ENCODE measurements around the gene ADAM10. TPM values are rescaled to one million over a fixed set of nuclear protein-coding genes. Genes with fewer than 3 reads are reported as not detected.

The ADAM10 gene
- total and polyA plus RNA-seq, 2 donors (not counting 1 experiment from before 2014, with no cell fraction given), result 18.8 to 138 TPM

DNA sequence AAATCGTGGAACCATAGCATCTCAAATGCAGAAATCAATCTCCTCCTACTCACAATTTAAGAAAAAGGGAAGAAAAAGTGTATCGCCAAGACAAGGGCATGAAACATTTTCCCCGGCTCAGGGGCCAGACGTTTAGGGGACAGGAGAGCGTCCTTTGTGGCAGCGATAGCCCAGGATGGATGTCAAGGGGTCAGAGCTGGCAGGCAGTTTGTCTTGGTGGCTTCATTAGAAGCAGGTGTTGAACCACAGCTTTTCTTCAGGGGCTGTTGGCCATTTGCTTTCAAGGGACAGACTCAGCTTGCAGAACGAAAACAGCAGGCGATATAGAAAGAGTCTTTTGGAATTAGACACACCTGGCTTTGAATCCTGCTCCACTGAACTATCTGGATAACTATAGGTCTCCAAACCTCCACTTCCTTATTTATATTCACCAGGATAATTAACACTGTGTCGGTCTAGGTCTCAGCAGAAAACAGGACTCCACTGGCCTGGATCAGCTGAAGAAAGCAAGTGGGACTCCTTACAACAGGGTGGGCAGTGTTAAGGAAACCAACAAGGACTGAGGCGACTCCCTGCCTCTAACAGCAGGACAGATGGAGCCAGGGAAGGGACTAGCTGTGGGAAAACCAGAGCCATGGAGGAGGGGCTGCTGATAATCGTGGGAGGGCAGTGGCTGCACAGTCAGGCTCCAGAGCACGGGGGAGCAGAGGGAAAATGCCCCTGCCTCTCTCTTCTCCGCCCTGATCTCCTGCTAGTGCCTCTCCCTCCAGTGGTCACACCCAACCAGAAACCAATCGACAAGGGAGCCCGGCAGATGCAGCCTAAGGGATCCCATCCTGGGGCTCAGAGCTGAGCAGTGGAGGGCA lies 194.1 kb downstream of the ADAM10 start:
- H3K27ac ChIP-seq (ENCODE audit: low read length in 2 of 2), result no peak overlapping the region
- H3K27me3 ChIP-seq (replicated peaks in 1 of 4; ENCODE audit: control extremely low read depth in 1 of 4, control insufficient read depth in 3 of 4, insufficient read depth in 4 of 4, low read length in 3 of 4), result peaks cover 0 to 6% (median 3%) of the 10 kb centered on the region in 4 experiments
- ATAC-seq (ENCODE audit: low read depth), result no peak
- no peak overlapping the region for H3K4me3 ChIP-seq (ENCODE audit: control extremely low read depth in 1 of 5, extremely low read depth in 1 of 5, insufficient read depth in 1 of 5, low read depth in 2 of 5, low read length in 4 of 5)
- H3K27ac Mint-ChIP-seq, result no peak overlapping the region
- intact Hi-C loops (cut with micrococcal nuclease), result no loop called here
- no peak overlapping the region for H3K4me2 ChIP-seq (replicated peaks; ENCODE audit: low read depth, low read length, poor library complexity, severe bottlenecking)
- no peaks in the 10 kb centered on the region for H4K20me1 ChIP-seq (ENCODE audit: control insufficient read depth, insufficient read depth, low read length, poor library complexity, severe bottlenecking)
- no peak overlapping the region for H2AFZ ChIP-seq (ENCODE audit: insufficient read depth, low read depth, low read length, poor library complexity, severe bottlenecking)
- no peaks in the 10 kb centered on the region for H3K9me3 Mint-ChIP-seq (ENCODE audit: insufficient read depth)
- TF ChIP-seq EZH2 (IDR thresholded peaks at IDR 0.05; ENCODE audit: borderline replicate concordance, insufficient read depth, low read depth, low read length, poor library complexity, severe bottlenecking), result no peak
- TF ChIP-seq, protein P1, sequence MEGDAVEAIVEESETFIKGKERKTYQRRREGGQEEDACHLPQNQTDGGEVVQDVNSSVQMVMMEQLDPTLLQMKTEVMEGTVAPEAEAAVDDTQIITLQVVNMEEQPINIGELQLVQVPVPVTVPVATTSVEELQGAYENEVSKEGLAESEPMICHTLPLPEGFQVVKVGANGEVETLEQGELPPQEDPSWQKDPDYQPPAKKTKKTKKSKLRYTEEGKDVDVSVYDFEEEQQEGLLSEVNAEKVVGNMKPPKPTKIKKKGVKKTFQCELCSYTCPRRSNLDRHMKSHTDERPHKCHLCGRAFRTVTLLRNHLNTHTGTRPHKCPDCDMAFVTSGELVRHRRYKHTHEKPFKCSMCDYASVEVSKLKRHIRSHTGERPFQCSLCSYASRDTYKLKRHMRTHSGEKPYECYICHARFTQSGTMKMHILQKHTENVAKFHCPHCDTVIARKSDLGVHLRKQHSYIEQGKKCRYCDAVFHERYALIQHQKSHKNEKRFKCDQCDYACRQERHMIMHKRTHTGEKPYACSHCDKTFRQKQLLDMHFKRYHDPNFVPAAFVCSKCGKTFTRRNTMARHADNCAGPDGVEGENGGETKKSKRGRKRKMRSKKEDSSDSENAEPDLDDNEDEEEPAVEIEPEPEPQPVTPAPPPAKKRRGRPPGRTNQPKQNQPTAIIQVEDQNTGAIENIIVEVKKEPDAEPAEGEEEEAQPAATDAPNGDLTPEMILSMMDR (IDR thresholded peaks at IDR 0.05), result no peak
- H3K4me3 Mint-ChIP-seq, result no peak overlapping the region
- POLR2A ChIA-PET, result no interaction called here
- no peak overlapping the region for H3K9ac ChIP-seq (ENCODE audit: low read length)
- no peaks in the 10 kb centered on the region for H3K9me3 ChIP-seq (ENCODE audit: control extremely low read depth in 1 of 3, control insufficient read depth in 2 of 3, insufficient read depth in 1 of 3, low read length in 2 of 3)
- CTCF ChIA-PET, result no interaction called here
- no peak for DNase-seq
- no peaks in the 10 kb centered on the region for H3K36me3 ChIP-seq (replicated peaks in 1 of 2; ENCODE audit: control extremely low read depth in 1 of 2, control insufficient read depth in 1 of 2, extremely low read depth in 1 of 2, insufficient read depth in 2 of 2, low read length in 1 of 2)
- peaks cover 32% of the 10 kb centered on the region for H3K27me3 Mint-ChIP-seq
- H3K4me1 Mint-ChIP-seq, result peaks cover 6% of the 10 kb centered on the region
- 87% methylated on average over 9 of the region's 15 CpGs for WGBS (ENCODE audit: insufficient coverage)
- H3K4me1 ChIP-seq (ENCODE audit: control insufficient read depth in 2 of 2, insufficient read depth in 2 of 2, low read length in 2 of 2), result peaks cover 0 to 4% of the 10 kb centered on the region in 2 donors
- no peaks in the 10 kb centered on the region for H3K79me2 ChIP-seq (ENCODE audit: control insufficient read depth, insufficient read depth, low read length)

DNA sequence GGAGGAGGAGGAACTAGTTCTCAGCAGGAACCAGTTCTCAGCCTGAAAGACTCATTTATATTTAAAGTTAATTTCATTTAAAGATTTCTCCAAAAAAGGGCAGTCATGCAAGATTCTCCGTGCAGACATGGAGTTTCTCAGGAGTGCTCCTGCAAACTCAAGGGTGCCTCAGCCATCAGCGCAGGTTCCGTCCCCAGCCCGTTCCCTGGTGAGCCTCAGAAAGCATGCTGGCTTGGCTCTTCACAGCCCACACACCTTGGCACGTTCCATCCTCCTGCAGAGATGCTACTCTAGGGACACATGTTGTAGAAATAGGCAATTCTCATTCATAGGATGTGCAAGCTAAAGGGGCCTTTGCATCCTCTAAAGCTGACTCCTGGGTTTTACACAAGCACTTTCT lies 194.7 kb downstream of the ADAM10 start:
- H3K9ac ChIP-seq (ENCODE audit: low read length), result no peak overlapping the region
- no peak for ATAC-seq (ENCODE audit: low read depth)

More for the DNA sequence above, 194.7 kb downstream of the ADAM10 start:
- Mint-ChIP-seq H3K4me3 (no peak overlapping the region), H3K4me1 (peaks cover 6% of the 10 kb centered on the region), H3K9me3 (ENCODE audit: insufficient read depth) (no peaks in the 10 kb centered on the region), H3K27ac (no peak overlapping the region), H3K27me3 (peaks cover 30% of the 10 kb centered on the region)
- no peak overlapping the region for H3K4me3 ChIP-seq (ENCODE audit: control extremely low read depth in 1 of 5, extremely low read depth in 1 of 5, insufficient read depth in 1 of 5, low read depth in 2 of 5, low read length in 4 of 5)
- peaks cover 0 to 6% (median 3%) of the 10 kb centered on the region in 4 experiments for H3K27me3 ChIP-seq (replicated peaks in 1 of 4; ENCODE audit: control extremely low read depth in 1 of 4, control insufficient read depth in 3 of 4, insufficient read depth in 4 of 4, low read length in 3 of 4)
- ChIA-PET CTCF (no interaction called here), POLR2A (no interaction called here)
- TF ChIP-seq, protein P1 (IDR thresholded peaks at IDR 0.05), result no peak
- TF ChIP-seq EZH2 (IDR thresholded peaks at IDR 0.05; ENCODE audit: borderline replicate concordance, insufficient read depth, low read depth, low read length, poor library complexity, severe bottlenecking), result no peak
- no peaks in the 10 kb centered on the region for H3K79me2 ChIP-seq (ENCODE audit: control insufficient read depth, insufficient read depth, low read length)
- WGBS (ENCODE audit: insufficient coverage), result 97% methylated on average over 4 of the region's 5 CpGs
- DNase-seq, result no peak
- no peak overlapping the region for H3K4me2 ChIP-seq (replicated peaks; ENCODE audit: low read depth, low read length, poor library complexity, severe bottlenecking)
- H3K9me3 ChIP-seq (ENCODE audit: control extremely low read depth in 1 of 3, control insufficient read depth in 2 of 3, insufficient read depth in 1 of 3, low read length in 2 of 3), result no peaks in the 10 kb centered on the region
- H4K20me1 ChIP-seq (ENCODE audit: control insufficient read depth, insufficient read depth, low read length, poor library complexity, severe bottlenecking), result no peaks in the 10 kb centered on the region
- no peak overlapping the region for H3K27ac ChIP-seq (ENCODE audit: low read length in 2 of 2)
- intact Hi-C loops (cut with micrococcal nuclease), result no loop called here
- H2AFZ ChIP-seq (ENCODE audit: insufficient read depth, low read depth, low read length, poor library complexity, severe bottlenecking), result no peak overlapping the region
- H3K4me1 ChIP-seq (ENCODE audit: control insufficient read depth in 2 of 2, insufficient read depth in 2 of 2, low read length in 2 of 2), result peaks cover 0 to 4% of the 10 kb centered on the region in 2 donors
- no peaks in the 10 kb centered on the region for H3K36me3 ChIP-seq (replicated peaks in 1 of 2; ENCODE audit: control extremely low read depth in 1 of 2, control insufficient read depth in 1 of 2, extremely low read depth in 1 of 2, insufficient read depth in 2 of 2, low read length in 1 of 2)
